Stimulated activated CD4-positive, alpha-beta T cell treated with anti-CD3 and anti-CD28 coated beads, TNF-alpha, amount 100 ng/mL, for 4 hours (primary cell): Measurements from ENCODE around the gene FLNC.

Experiments
- DNase-seq, 3 experiments: peaks; one replicate each; pipeline ENCODE4 v3.0.0-alpha.2; 2020; ENCODE audit warnings: low read depth in 3 of 3

The FLNC gene

GRCh38 chr7:128801003-128801402 lies 29.2 kb upstream of the FLNC start:
- no peak for DNase-seq

- DNase-seq = no peak
These were observed 28.4 kb upstream of the FLNC start for GRCh38 chr7:128801667-128802418.

- DNase-seq = no peak
These were observed 25.7 kb upstream of the FLNC start for GRCh38 chr7:128804484-128804883.

- DNase-seq = no peak
These were observed 25.0 kb upstream of the FLNC start for GRCh38 chr7:128805225-128805624.

GRCh38 chr7:128807191-128807590 lies 23.0 kb upstream of the FLNC start:
- DNase-seq = no peak

- DNase-seq = no peak
These were observed 20.8 kb upstream of the FLNC start for GRCh38 chr7:128809363-128809762.

- DNase-seq = no peak
These were observed 19.7 kb upstream of the FLNC start for GRCh38 chr7:128810473-128810872.

GRCh38 chr7:128810997-128811396 lies 19.2 kb upstream of the FLNC start:
- DNase-seq = no peak

- no peak for DNase-seq
These were observed 18.4 kb upstream of the FLNC start for GRCh38 chr7:128811631-128812430.

- DNase-seq = no peak
These were observed 17.6 kb upstream of the FLNC start for GRCh38 chr7:128812514-128813168.

GRCh38 chr7:128814499-128814898 lies 15.7 kb upstream of the FLNC start:
- no peak for DNase-seq

GRCh38 chr7:128815289-128815942 lies 14.8 kb upstream of the FLNC start:
- no peak for DNase-seq

GRCh38 chr7:128818694-128819093 lies 11.5 kb upstream of the FLNC start:
- no peak for DNase-seq

- no peak for DNase-seq
These were observed 8.5 kb upstream of the FLNC start for GRCh38 chr7:128821724-128822123.

- DNase-seq = no peak
These were observed 3.7 kb upstream of the FLNC start for GRCh38 chr7:128826512-128826911.

- no peak for DNase-seq
These were observed 3.3 kb upstream of the FLNC start for GRCh38 chr7:128826916-128827247.

GRCh38 chr7:128827248-128827958 lies 2.8 kb upstream of the FLNC start:
- no peak for DNase-seq

GRCh38 chr7:128827971-128828711 lies 2.1 kb upstream of the FLNC start:
- no peak for DNase-seq

- no peak for DNase-seq
These were observed 627 bp upstream of the FLNC start for GRCh38 chr7:128829391-128830166.
